Measurements from ENCODE around the gene ZBED1. TPM values are rescaled to one million over a fixed set of nuclear protein-coding genes. Genes with fewer than 3 reads are reported as not detected.
"Not testable (repeated sequence)": the region's sequence is repeated elsewhere in the genome, so short reads cannot be mapped to it uniquely, and the experiment has no call there.

ZBED1 gene
- total and polyA plus RNA-seq, 10 donors, result 11.3 to 65.7 (median 41.9) TPM

DNA sequence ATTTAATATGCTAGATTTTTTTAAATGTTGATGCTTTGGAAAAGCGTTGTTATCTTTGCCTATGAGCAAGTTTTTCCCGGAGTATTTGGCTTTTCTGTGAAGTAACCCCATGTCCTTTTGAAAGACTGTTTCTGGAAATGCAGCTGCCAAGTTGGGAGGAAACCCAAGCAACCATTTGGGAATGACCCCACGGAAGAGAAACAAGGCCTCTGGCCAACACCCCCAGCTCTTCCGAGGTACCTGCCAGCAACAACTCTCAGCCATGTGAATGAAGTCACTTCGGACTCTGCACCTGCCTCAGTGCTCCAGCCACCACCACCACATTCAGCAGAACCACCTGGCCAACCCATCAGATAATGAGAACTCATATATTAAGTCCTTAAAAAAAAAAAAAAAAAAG is 36.2 kb upstream of the ZBED1 start:
- 73 to 93% (median 87%) methylated on average over 5 of the region's 5 CpGs for WGBS, 5 donors
- DNase-seq, result no peak
- intact Hi-C loops (cut with DNase I; ENCODE audit: low total_unique reads), result no loop called here
- no peaks in the 10 kb centered on the region for H3K36me3 ChIP-seq
- no peak overlapping the region for H3K27ac ChIP-seq
- no peak overlapping the region for H3K4me3 ChIP-seq
- no peaks in the 10 kb centered on the region for H3K27me3 ChIP-seq (replicated peaks in 1 of 7)
- TF ChIP-seq, protein P1, sequence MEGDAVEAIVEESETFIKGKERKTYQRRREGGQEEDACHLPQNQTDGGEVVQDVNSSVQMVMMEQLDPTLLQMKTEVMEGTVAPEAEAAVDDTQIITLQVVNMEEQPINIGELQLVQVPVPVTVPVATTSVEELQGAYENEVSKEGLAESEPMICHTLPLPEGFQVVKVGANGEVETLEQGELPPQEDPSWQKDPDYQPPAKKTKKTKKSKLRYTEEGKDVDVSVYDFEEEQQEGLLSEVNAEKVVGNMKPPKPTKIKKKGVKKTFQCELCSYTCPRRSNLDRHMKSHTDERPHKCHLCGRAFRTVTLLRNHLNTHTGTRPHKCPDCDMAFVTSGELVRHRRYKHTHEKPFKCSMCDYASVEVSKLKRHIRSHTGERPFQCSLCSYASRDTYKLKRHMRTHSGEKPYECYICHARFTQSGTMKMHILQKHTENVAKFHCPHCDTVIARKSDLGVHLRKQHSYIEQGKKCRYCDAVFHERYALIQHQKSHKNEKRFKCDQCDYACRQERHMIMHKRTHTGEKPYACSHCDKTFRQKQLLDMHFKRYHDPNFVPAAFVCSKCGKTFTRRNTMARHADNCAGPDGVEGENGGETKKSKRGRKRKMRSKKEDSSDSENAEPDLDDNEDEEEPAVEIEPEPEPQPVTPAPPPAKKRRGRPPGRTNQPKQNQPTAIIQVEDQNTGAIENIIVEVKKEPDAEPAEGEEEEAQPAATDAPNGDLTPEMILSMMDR (IDR thresholded peaks at IDR 0.05 in 8 of 11, conservative IDR thresholded peaks at IDR 0.05 in 3 of 11), result no peak
- no peak for TF ChIP-seq POLR2AphosphoS5 (IDR thresholded peaks at IDR 0.05)
- TF ChIP-seq POLR2A (IDR thresholded peaks at IDR 0.05), result no peak
- no peaks in the 10 kb centered on the region for H3K4me1 ChIP-seq
- peaks cover 0 to 2% (median 0%) of the 10 kb centered on the region in 8 donors for H3K9me3 ChIP-seq

DNA sequence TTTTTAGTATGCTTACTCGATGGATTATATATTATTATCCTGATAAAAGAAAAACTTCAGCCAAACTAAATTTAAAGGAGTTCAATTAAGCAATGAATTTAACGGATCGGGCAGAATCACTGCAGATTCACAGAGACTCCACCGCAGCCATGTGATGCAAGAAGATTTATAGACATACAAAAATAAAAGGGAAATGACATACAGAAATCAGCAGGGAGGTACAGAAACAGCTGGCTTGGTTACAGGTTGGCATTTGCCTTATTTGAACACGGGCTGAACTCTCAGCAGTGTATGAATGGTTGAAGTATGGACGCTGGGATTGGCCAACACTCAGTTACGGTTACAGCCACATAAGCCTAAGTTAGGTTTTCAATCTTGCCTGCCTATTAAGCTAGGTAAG is 35.4 kb upstream of the ZBED1 start:
- 41 to 59% (median 50%) methylated on average over 7 of the region's 7 CpGs for WGBS, 5 donors
- H3K9me3 ChIP-seq, result peaks cover 0 to 2% (median 0%) of the 10 kb centered on the region in 8 donors
- no peaks in the 10 kb centered on the region for H3K36me3 ChIP-seq
- TF ChIP-seq, protein P1 (IDR thresholded peaks at IDR 0.05 in 8 of 11, conservative IDR thresholded peaks at IDR 0.05 in 3 of 11), result no peak
- TF ChIP-seq POLR2AphosphoS5 (IDR thresholded peaks at IDR 0.05) (no peak), POLR2A (IDR thresholded peaks at IDR 0.05) (no peak)
- no peaks in the 10 kb centered on the region for H3K4me1 ChIP-seq
- no peak overlapping the region for H3K27ac ChIP-seq
- DNase-seq, result no peak
- H3K27me3 ChIP-seq (replicated peaks in 1 of 7), result no peaks in the 10 kb centered on the region
- no peak overlapping the region for H3K4me3 ChIP-seq
- intact Hi-C loops (cut with DNase I; ENCODE audit: low total_unique reads), result no loop called here

DNA sequence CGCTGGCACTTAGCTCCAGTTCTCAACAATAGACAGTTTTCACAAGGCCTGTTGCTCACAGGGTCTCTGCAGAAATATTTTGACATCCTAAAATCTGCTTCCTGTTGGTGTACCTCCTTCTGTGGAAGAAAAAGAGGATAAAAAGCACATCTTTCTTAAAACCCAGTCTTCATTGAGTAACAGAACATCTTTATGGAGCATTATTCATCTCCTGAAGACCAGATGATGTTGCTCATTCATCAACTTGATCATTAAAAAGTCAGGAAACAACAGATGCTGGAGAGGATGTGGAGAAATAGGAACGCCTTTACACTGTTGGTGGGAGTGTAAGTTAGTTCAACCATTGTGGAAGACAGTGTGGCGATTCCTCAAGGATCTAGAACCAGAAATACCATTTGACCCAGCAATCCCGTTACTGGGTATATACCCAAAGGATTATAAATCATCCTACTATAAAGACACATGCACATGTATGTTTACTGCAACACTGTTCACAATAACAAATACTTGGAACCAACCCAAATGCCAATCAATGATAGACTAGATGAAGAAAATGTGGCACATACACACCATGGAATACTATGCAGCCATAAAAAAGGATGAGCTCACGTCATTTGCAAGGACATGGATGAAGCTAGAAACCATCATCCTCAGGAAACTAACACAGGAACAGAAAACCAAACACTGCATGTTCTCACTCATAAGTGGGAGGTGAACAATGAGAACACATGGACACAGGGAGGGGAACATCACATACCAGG is 33.7 kb upstream of the ZBED1 start:
- H3K27me3 ChIP-seq (replicated peaks in 1 of 7), result peaks cover 0 to 12% (median 0%) of the 10 kb centered on the region in 7 donors
- H3K4me1 ChIP-seq; H3K4me3 ChIP-seq; intact Hi-C loops (cut with DNase I; ENCODE audit: low total_unique reads); H3K27ac ChIP-seq; H3K36me3 ChIP-seq; DNase-seq; H3K9me3 ChIP-seq: not testable (repeated sequence)
- 57 to 65% (median 61%) methylated on average over 4 to 5 of the region's 5 CpGs for WGBS, 5 donors

DNA sequence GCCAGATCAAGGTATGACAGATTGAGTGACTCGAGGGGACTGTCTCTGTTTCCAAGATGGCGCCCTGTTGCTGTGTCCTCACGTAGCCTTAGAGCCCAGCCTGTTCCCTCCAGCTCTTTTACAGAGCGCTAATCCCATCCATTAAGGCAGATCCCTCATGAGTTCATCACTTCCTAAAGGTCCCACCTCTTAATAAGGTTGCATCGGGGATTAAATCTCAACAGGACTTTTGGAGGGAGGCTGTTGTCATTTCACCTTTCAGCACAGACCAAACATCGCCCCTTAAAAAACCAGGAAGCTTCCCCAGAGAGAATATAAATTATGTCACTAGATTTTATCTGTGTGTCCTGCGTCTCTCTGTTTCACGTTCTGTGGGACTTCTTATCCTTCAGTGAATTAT is 32.6 kb upstream of the ZBED1 start:
- intact Hi-C loops (cut with DNase I; ENCODE audit: low total_unique reads), result no loop called here
- TF ChIP-seq POLR2A (IDR thresholded peaks at IDR 0.05) (no peak), POLR2AphosphoS5 (IDR thresholded peaks at IDR 0.05) (no peak)
- TF ChIP-seq, protein P1 (IDR thresholded peaks at IDR 0.05 in 8 of 11, conservative IDR thresholded peaks at IDR 0.05 in 3 of 11), result no peak

More for the DNA sequence above, 32.6 kb upstream of the ZBED1 start:
- no peak for DNase-seq
- Histone ChIP-seq H3K27ac (no peak overlapping the region), H3K36me3 (no peaks in the 10 kb centered on the region), H3K9me3 (peaks cover 0 to 2% (median 0%) of the 10 kb centered on the region in 8 donors), H3K27me3 (replicated peaks in 1 of 7) (peaks cover 0 to 13% (median 0%) of the 10 kb centered on the region in 7 donors), H3K4me3 (no peak overlapping the region), H3K4me1 (no peaks in the 10 kb centered on the region)
- WGBS, 5 donors, result 59 to 63% (median 61%) methylated on average over 8 of the region's 8 CpGs
